Lower lobe of right lung (tissue), 2 donors: Measurements from ENCODE around the gene ISCU. TPM values are rescaled to one million over a fixed set of nuclear protein-coding genes. Genes with fewer than 3 reads are reported as not detected.
A peak's percentile ranks its signal among the peaks of the same experiment; 100 is the strongest.

Source experiments
- ATAC-seq, 2 donors: fragments of 200-7000 bp; cut with Tn5 transposase; one replicate each; pipeline ENCODE4 v1.9.1; 2020 to 2022; ENCODE audit warnings: mild to moderate bottlenecking in 2 of 2, moderate library complexity in 2 of 2
- DNase-seq: peaks from one replicate; pipeline ENCODE4 v3.0.0-alpha.2; 2020
- H3K27ac ChIP-seq: fragments of 200-600 bp; one replicate; pipeline ENCODE4 v1.8.0; 2022
- H3K27me3 ChIP-seq: fragments of 200-600 bp; one replicate; pipeline ENCODE4 v1.8.0; 2022; ENCODE audit warnings: low read depth
- H3K36me3 ChIP-seq: fragments of 200-600 bp; one replicate; pipeline ENCODE4 v1.8.0; 2022; ENCODE audit warnings: mild to moderate bottlenecking
- H3K4me1 ChIP-seq: fragments of 200-600 bp; one replicate; pipeline ENCODE4 v1.8.0; 2022
- H3K4me3 ChIP-seq: fragments of 200-600 bp; one replicate; pipeline ENCODE4 v1.8.0; 2022; ENCODE audit warnings: mild to moderate bottlenecking
- H3K9me3 ChIP-seq: fragments of 200-600 bp; one replicate; pipeline ENCODE4 v1.8.0; 2022
- CTCF ChIP-seq: fragments of 200-600 bp; IDR thresholded peaks from one replicate; pipeline ENCODE4 v1.8.0; 2022; ENCODE audit warnings: antibody characterized with exemption, mild to moderate bottlenecking
- intact Hi-C: fragments of 100-400 bp; cut with DNase I; formaldehyde crosslinking; loops from one replicate; pipeline ENCODE4 v1.11.0; 2022
- total RNA-seq: library from RNA; stranded (reverse); fragmentation: NEBNext Ultra II Directional; extraction: Animal tissue kit (Norgen Biotek cat#: 25700); gene quantifications from one replicate; pipeline ENCODE4 v1.2.1, GENCODE V29; 2021
- donor health status: DM: no; HTN: yes; CAD: no; lungs with severe emphysema.

ISCU gene
- total RNA-seq, 1 donor from 2014 or later, result 133 TPM

DNA sequence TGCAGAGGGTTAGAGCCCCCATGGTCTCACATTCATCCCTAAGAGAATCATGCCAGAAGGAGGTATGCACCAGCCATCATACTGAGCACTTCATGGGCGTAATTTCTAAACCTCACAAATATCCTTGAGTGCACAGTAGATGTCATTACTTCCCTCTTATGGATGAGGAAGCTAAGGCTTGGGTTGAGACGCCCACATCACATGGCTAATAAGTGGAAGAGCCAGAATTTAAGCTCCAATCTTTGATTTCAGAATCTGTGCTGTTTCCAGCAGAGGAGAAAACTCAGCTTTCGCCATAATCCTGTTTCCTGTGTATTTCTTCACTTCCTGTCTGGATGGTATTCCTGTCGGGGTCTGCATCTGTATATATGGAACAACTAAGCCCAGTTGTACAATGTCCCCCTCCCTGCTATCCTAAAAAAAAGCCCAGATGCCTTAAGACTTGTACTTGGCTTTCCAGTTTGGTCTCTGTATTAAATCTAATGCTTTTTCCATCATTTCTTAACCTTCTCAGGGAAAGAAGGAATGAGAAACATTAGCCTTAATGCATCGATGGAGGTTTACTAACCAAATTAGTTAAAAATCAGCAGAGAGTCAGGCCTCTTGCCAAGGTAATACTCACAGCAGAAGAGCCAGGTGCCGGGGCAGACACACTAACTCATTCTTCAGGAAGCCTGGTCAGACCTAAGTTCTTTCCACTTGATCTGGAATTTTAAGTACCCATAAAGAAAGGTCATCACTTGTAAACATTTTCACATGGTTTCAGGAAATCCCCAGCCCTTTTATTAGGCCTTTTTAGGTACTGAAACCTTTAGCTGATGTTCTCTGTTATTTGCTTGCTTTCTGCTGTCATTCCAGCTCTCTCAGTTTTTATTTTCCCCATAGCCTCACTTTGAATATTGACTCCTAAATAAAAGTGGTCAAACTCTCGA is 5.3 kb downstream of the ISCU start:
- no peaks in the 10 kb centered on the region for H3K9me3 ChIP-seq
- intact Hi-C loops, result no loop called here
- peaks cover 55% of the 10 kb centered on the region for H3K4me1 ChIP-seq
- H3K4me3 ChIP-seq, result no peak overlapping the region
- H3K36me3 ChIP-seq, result peaks cover 66% of the 10 kb centered on the region
- DNase-seq (no peak), ATAC-seq (peak; percentile 26 to 41)
- TF ChIP-seq CTCF, result no peak
- H3K27me3 ChIP-seq, result no peaks in the 10 kb centered on the region
- peak overlapping the region; percentile 32 for H3K27ac ChIP-seq

GRCh38 chr12:108568338-108569154 is 6.2 kb downstream of the ISCU start:
- intact Hi-C loops, result no loop called here
- ATAC-seq (no peak), DNase-seq (no peak)
- Histone ChIP-seq H3K36me3 (peaks cover 66% of the 10 kb centered on the region), H3K9me3 (no peaks in the 10 kb centered on the region), H3K27me3 (no peaks in the 10 kb centered on the region), H3K4me1 (peaks cover 48% of the 10 kb centered on the region), H3K4me3 (no peak overlapping the region), H3K27ac (peak overlapping the region; percentile 32)
- TF ChIP-seq CTCF, result no peak

- no peaks in the 10 kb centered on the region for H3K27me3 ChIP-seq
- H3K27ac ChIP-seq, result no peak overlapping the region
- DNase-seq (no peak), ATAC-seq (no peak)
- H3K36me3 ChIP-seq, result peaks cover 44% of the 10 kb centered on the region
- intact Hi-C loops, result no loop called here
- peak; percentile 15 for TF ChIP-seq CTCF
- no peak overlapping the region for H3K4me3 ChIP-seq
- H3K9me3 ChIP-seq, result no peaks in the 10 kb centered on the region
- peaks cover 27% of the 10 kb centered on the region for H3K4me1 ChIP-seq
These were observed 8.6 kb downstream of the ISCU start for GRCh38 chr12:108570743-108571608.

DNA sequence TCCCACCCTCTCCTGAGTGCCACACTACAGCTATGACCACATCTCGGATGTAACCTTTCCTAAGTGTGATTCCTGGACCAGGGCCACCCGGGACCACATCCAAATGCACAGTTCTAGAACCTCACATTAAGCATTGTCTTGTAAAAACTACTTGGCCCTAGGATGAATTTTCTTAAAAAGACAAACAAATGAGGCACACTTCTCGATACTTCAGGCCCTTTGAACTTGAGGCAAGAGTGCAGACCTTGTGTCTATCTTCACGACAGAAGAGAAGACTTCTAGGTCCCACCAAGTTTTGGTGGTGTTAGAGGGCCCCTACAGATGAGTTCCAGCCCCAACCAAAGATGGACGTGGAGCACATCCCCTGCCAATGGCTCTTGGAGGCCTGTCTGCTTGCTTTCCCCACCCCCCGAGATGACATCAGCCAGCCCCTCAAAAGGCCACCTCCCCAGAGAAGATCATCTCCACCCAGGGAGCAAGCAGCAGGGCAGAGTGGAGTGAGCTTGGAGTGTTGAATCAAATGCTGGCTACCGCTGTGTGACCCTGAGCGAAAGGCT is 9.3 kb downstream of the ISCU start:
- intact Hi-C loops, result no loop called here
- TF ChIP-seq CTCF, result no peak
- H3K9me3 ChIP-seq, result no peaks in the 10 kb centered on the region
- no peak overlapping the region for H3K4me3 ChIP-seq
- H3K4me1 ChIP-seq, result peaks cover 20% of the 10 kb centered on the region
- no peak for DNase-seq
- no peaks in the 10 kb centered on the region for H3K27me3 ChIP-seq
- H3K27ac ChIP-seq, result no peak overlapping the region
- peaks cover 37% of the 10 kb centered on the region for H3K36me3 ChIP-seq
- ATAC-seq, result no peak
